Ascending aorta (tissue), 2 donors: ENCODE measurements around the gene CMTM7. TPM values are rescaled to one million over a fixed set of nuclear protein-coding genes. Genes with fewer than 3 reads are reported as not detected.

Source experiments
- DNase-seq, 2 donors: peaks; one replicate each; pipeline ENCODE4 v3.0.0-alpha.2; 2019; ENCODE audit warnings: low spot score in 2 of 2
- H3K27ac ChIP-seq, 2 donors: fragments of 200-600 bp; sonication (generic); one replicate each; pipeline ENCODE4 v1.5.1; 2016 to 2017; ENCODE audit warnings: mild to moderate bottlenecking in 1 of 2
- H3K27me3 ChIP-seq: fragments of 200-600 bp; sonication (generic); one replicate; pipeline ENCODE4 v1.5.1; 2017
- H3K36me3 ChIP-seq, 2 donors: fragments of 200-600 bp; sonication (generic); one replicate each; pipeline ENCODE4 v1.5.1; 2016
- H3K4me1 ChIP-seq, 2 donors: fragments of 200-600 bp; sonication (generic); one replicate each; pipeline ENCODE4 v1.5.1; 2016 to 2017; ENCODE audit warnings: mild to moderate bottlenecking in 1 of 2
- H3K4me3 ChIP-seq, 2 donors: fragments of 200-600 bp; sonication (generic); one replicate each; pipeline ENCODE4 v1.5.1; 2016 to 2017; ENCODE audit warnings: mild to moderate bottlenecking in 1 of 2
- H3K9me3 ChIP-seq, 2 donors: fragments of 200-600 bp; sonication (generic); one replicate each; pipeline ENCODE4 v1.5.1; 2016
- CTCF ChIP-seq, 3 experiments: fragments of 200-600 bp in 2 of 3; fragments of 450-650 bp in 1 of 3; sonication (generic) in 2 of 3; IDR thresholded peaks; one replicate each; pipeline ENCODE4 v1.5.1; 2016 to 2019; ENCODE audit warnings: antibody characterized with exemption in 3 of 3, mild to moderate bottlenecking in 1 of 3, moderate library complexity in 1 of 3
- intact Hi-C: fragments of 100-400 bp; cut with DNase I; formaldehyde crosslinking; loops from one replicate; pipeline ENCODE4 v1.15.1; 2023
- total RNA-seq: library from RNA; depleted of rRNA; stranded (reverse); fragments of >200 nt; gene quantifications from one replicate; pipeline ENCODE4 v1.1.0, GENCODE V29; 2016

The CMTM7 gene
- total RNA-seq, 1 donor from 2014 or later = 21.9 TPM

- intact Hi-C loops = loop anchor here (10.0 kb wide), 1 partner anchor 103 kb away; no protein-coding TSS in a partner anchor
- Histone ChIP-seq H3K9me3 (no peaks in the 10 kb centered on the region), H3K36me3 (no peaks in the 10 kb centered on the region), H3K27me3 (no peaks in the 10 kb centered on the region), H3K4me1 (peaks cover 0 to 5% of the 10 kb centered on the region in 2 donors), H3K4me3 (no peak overlapping the region), H3K27ac (no peak overlapping the region)
- TF ChIP-seq CTCF (IDR thresholded peaks at IDR 0.05) = no peak
- DNase-seq = no peak
Measured at GRCh38 chr3:32397941-32398340, 6.3 kb downstream of the CMTM7 start.

- intact Hi-C loops = loop anchor here (10.0 kb wide), 1 partner anchor 104 kb away; no protein-coding TSS in a partner anchor
- DNase-seq = no peak
- no peak overlapping the region for H3K27ac ChIP-seq
- H3K4me3 ChIP-seq = no peak overlapping the region
- no peaks in the 10 kb centered on the region for H3K9me3 ChIP-seq
- H3K4me1 ChIP-seq = peaks cover 0 to 5% of the 10 kb centered on the region in 2 donors
- no peaks in the 10 kb centered on the region for H3K27me3 ChIP-seq
- no peaks in the 10 kb centered on the region for H3K36me3 ChIP-seq
- no peak for TF ChIP-seq CTCF (IDR thresholded peaks at IDR 0.05)
Measured at GRCh38 chr3:32398531-32398930, 6.9 kb downstream of the CMTM7 start.

GRCh38 chr3:32399030-32399620, 7.5 kb downstream of the CMTM7 start:
- no peak for DNase-seq
- peak; percentile 23 to 49 (median 42) for TF ChIP-seq CTCF (IDR thresholded peaks at IDR 0.05)
- intact Hi-C loops = loop anchor here (10.0 kb wide), 1 partner anchor 104 kb away; no protein-coding TSS in a partner anchor
- Histone ChIP-seq H3K27me3 (no peaks in the 10 kb centered on the region), H3K4me1 (peaks cover 0 to 5% of the 10 kb centered on the region in 2 donors), H3K27ac (no peak overlapping the region), H3K4me3 (no peak overlapping the region), H3K36me3 (no peaks in the 10 kb centered on the region), H3K9me3 (no peaks in the 10 kb centered on the region)

- Histone ChIP-seq H3K4me3 (peak overlapping the region; percentile 45 to 61), H3K4me1 (peaks cover 0 to 5% of the 10 kb centered on the region in 2 donors), H3K27me3 (no peaks in the 10 kb centered on the region), H3K9me3 (no peaks in the 10 kb centered on the region), H3K36me3 (no peaks in the 10 kb centered on the region), H3K27ac (peak overlapping the region; percentile 74 to 76)
- intact Hi-C loops = loop anchor here (2.0 kb wide), 1 partner anchor 22 kb away; no protein-coding TSS in a partner anchor
- no peak for DNase-seq
- TF ChIP-seq CTCF (IDR thresholded peaks at IDR 0.05) = no peak
Measured at GRCh38 chr3:32401126-32401525, 9.5 kb downstream of the CMTM7 start.

- Histone ChIP-seq H3K36me3 (no peaks in the 10 kb centered on the region), H3K4me1 (peaks cover 0 to 5% of the 10 kb centered on the region in 2 donors), H3K27me3 (no peaks in the 10 kb centered on the region), H3K9me3 (no peaks in the 10 kb centered on the region), H3K27ac (peak overlapping the region; percentile 74 to 76), H3K4me3 (peak overlapping the region; percentile 45 to 61)
- DNase-seq = peak in 1 of 2 donors; percentile 84
- TF ChIP-seq CTCF (IDR thresholded peaks at IDR 0.05) = no peak
- intact Hi-C loops = loop anchor here (2.0 kb wide), 1 partner anchor 21 kb away; no protein-coding TSS in a partner anchor
Measured at GRCh38 chr3:32401556-32402081, 10.0 kb downstream of the CMTM7 start.
